ENCODE data around the gene SLCO2A1.

SLCO2A1 gene

DNA sequence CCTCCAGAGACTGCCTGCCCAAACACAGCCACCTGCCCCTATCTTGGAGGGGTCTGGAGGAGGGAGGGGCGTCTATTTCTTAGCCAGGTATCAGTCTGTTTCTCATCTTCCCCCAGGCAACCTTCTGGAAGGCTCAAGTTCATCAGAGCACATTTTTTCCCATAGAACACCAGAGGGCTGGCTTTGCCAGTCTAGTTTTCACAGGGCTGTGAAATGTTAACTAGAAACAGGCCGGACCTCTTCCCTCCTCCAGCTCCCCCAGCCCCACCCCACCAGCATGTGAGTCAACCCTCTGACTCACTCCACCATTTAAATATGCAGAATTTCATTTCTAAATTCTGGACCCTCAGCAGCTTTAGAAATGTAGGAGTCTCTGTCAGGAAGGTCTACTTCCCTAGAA is 66.9 kb downstream of the SLCO2A1 start:
- H4K20me1 ChIP-seq, result no peaks in the 10 kb centered on the region
- peak overlapping the region in 4 of 11 experiments; percentile 26 to 64 (median 48); a peak in 7 of 22 replicates for H3K4me2 ChIP-seq
- TF ChIP-seq Cebpa-rat (IDR thresholded peaks at IDR 0.05), result no peak
- H3K27me3 ChIP-seq, result no peaks in the 10 kb centered on the region
- H3K4me3 ChIP-seq, result no peak overlapping the region
- no peak overlapping the region for H3K27ac ChIP-seq
- H3K4me1 ChIP-seq, result peaks cover 30 to 46% (median 32%) of the 10 kb centered on the region in 10 experiments
- H3K9ac ChIP-seq, result no peak overlapping the region
- no peaks in the 10 kb centered on the region; a peak in 1 of 22 replicates for H3K9me3 ChIP-seq (replicated peaks in 1 of 11)
- H3K36me3 ChIP-seq, result no peaks in the 10 kb centered on the region

- no peak for TF ChIP-seq Cebpa-rat (IDR thresholded peaks at IDR 0.05)
- H3K27ac ChIP-seq, result no peak overlapping the region
- H3K4me3 ChIP-seq, result no peak overlapping the region
These were observed 71.5 kb downstream of the SLCO2A1 start for GRCh38 chr3:133958071-133958805.

GRCh38 chr3:133956982-133957381 is 72.7 kb downstream of the SLCO2A1 start:
- peaks cover 0 to 4% (median 0%) of the 10 kb centered on the region in 11 experiments; a peak in 1 of 22 replicates for H3K9me3 ChIP-seq (replicated peaks in 1 of 11)
- no peaks in the 10 kb centered on the region for H3K36me3 ChIP-seq
- H3K9ac ChIP-seq, result no peak overlapping the region
- H3K27ac ChIP-seq, result no peak overlapping the region
- TF ChIP-seq Cebpa-rat (IDR thresholded peaks at IDR 0.05), result no peak
- H3K27me3 ChIP-seq, result no peaks in the 10 kb centered on the region
- no peak overlapping the region for H3K4me3 ChIP-seq
- no peak overlapping the region for H3K4me2 ChIP-seq
- no peaks in the 10 kb centered on the region for H3K4me1 ChIP-seq
- H4K20me1 ChIP-seq, result no peaks in the 10 kb centered on the region

More at GRCh38 chr3:133958071-133958805, 71.5 kb downstream of the SLCO2A1 start:
- H4K20me1 ChIP-seq, result no peaks in the 10 kb centered on the region
- H3K9me3 ChIP-seq (replicated peaks in 1 of 11), result no peaks in the 10 kb centered on the region
- no peaks in the 10 kb centered on the region for H3K27me3 ChIP-seq
- no peak overlapping the region for H3K9ac ChIP-seq
- peaks cover 0 to 10% (median 0%) of the 10 kb centered on the region in 10 experiments; a peak in 7 of 20 replicates for H3K4me1 ChIP-seq
- no peaks in the 10 kb centered on the region for H3K36me3 ChIP-seq
- H3K4me2 ChIP-seq, result no peak overlapping the region

GRCh38 chr3:133956353-133956752 is 73.4 kb downstream of the SLCO2A1 start:
- no peak for TF ChIP-seq Cebpa-rat (IDR thresholded peaks at IDR 0.05)
- Histone ChIP-seq H3K27ac (no peak overlapping the region), H4K20me1 (no peaks in the 10 kb centered on the region), H3K9ac (no peak overlapping the region), H3K4me1 (no peaks in the 10 kb centered on the region), H3K4me2 (no peak overlapping the region), H3K27me3 (no peaks in the 10 kb centered on the region), H3K9me3 (replicated peaks in 1 of 11) (peaks cover 0 to 6% (median 0%) of the 10 kb centered on the region in 11 experiments; a peak in 1 of 22 replicates), H3K4me3 (no peak overlapping the region), H3K36me3 (no peaks in the 10 kb centered on the region)

GRCh38 chr3:133955892-133956291 is 73.8 kb downstream of the SLCO2A1 start:
- H3K4me1 ChIP-seq, result no peaks in the 10 kb centered on the region
- no peaks in the 10 kb centered on the region for H3K27me3 ChIP-seq
- no peak overlapping the region for H3K4me3 ChIP-seq
- peaks cover 0 to 6% (median 0%) of the 10 kb centered on the region in 11 experiments; a peak in 1 of 22 replicates for H3K9me3 ChIP-seq (replicated peaks in 1 of 11)
- H3K36me3 ChIP-seq, result no peaks in the 10 kb centered on the region
- no peak overlapping the region for H3K9ac ChIP-seq
- no peak for TF ChIP-seq Cebpa-rat (IDR thresholded peaks at IDR 0.05)
- H3K27ac ChIP-seq, result no peak overlapping the region
- H4K20me1 ChIP-seq, result no peaks in the 10 kb centered on the region
- H3K4me2 ChIP-seq, result no peak overlapping the region

- TF ChIP-seq Cebpa-rat (IDR thresholded peaks at IDR 0.05), result no peak
- H3K27me3 ChIP-seq, result no peaks in the 10 kb centered on the region
These were observed 74.9 kb downstream of the SLCO2A1 start for GRCh38 chr3:133954717-133955360.

GRCh38 chr3:133953297-133953696 is 76.4 kb downstream of the SLCO2A1 start:
- TF ChIP-seq Cebpa-rat (IDR thresholded peaks at IDR 0.05), result no peak
- no peak overlapping the region for H3K27ac ChIP-seq
- no peaks in the 10 kb centered on the region for H4K20me1 ChIP-seq
- peaks cover 0 to under 1% (median 0%) of the 10 kb centered on the region in 10 experiments; a peak in 5 of 20 replicates for H3K4me1 ChIP-seq
- no peaks in the 10 kb centered on the region for H3K27me3 ChIP-seq
- H3K9ac ChIP-seq, result no peak overlapping the region
- H3K9me3 ChIP-seq (replicated peaks in 1 of 11), result peaks cover 0 to 6% (median 0%) of the 10 kb centered on the region in 11 experiments; a peak in 1 of 22 replicates
- no peaks in the 10 kb centered on the region for H3K36me3 ChIP-seq
- H3K4me3 ChIP-seq, result no peak overlapping the region
- no peak overlapping the region for H3K4me2 ChIP-seq

More at GRCh38 chr3:133954717-133955360, 74.9 kb downstream of the SLCO2A1 start:
- Histone ChIP-seq H4K20me1 (no peaks in the 10 kb centered on the region), H3K4me2 (no peak overlapping the region), H3K36me3 (no peaks in the 10 kb centered on the region), H3K4me1 (no peaks in the 10 kb centered on the region), H3K4me3 (no peak overlapping the region), H3K9ac (no peak overlapping the region), H3K9me3 (replicated peaks in 1 of 11) (peaks cover 0 to 6% (median 0%) of the 10 kb centered on the region in 11 experiments; a peak in 1 of 22 replicates), H3K27ac (no peak overlapping the region)

- Histone ChIP-seq H3K36me3 (no peaks in the 10 kb centered on the region), H3K27me3 (no peaks in the 10 kb centered on the region), H3K4me3 (no peak overlapping the region), H3K4me1 (peaks cover 0 to 37% (median 31%) of the 10 kb centered on the region in 10 experiments; a peak in 17 of 20 replicates), H3K9me3 (replicated peaks in 1 of 11) (peaks cover 0 to 6% (median 0%) of the 10 kb centered on the region in 11 experiments; a peak in 1 of 22 replicates), H3K27ac (no peak overlapping the region), H4K20me1 (no peaks in the 10 kb centered on the region), H3K4me2 (no peak overlapping the region), H3K9ac (no peak overlapping the region)
- no peak for TF ChIP-seq Cebpa-rat (IDR thresholded peaks at IDR 0.05)
These were observed 80.3 kb downstream of the SLCO2A1 start for GRCh38 chr3:133949438-133949837.

GRCh38 chr3:133948996-133949395 is 80.7 kb downstream of the SLCO2A1 start:
- H3K36me3 ChIP-seq, result no peaks in the 10 kb centered on the region
- peaks cover under 1 to 42% (median 33%) of the 10 kb centered on the region in 10 experiments for H3K4me1 ChIP-seq
- peaks cover 0 to 6% (median 0%) of the 10 kb centered on the region in 11 experiments; a peak in 1 of 22 replicates for H3K9me3 ChIP-seq (replicated peaks in 1 of 11)
- no peak overlapping the region for H3K27ac ChIP-seq
- TF ChIP-seq Cebpa-rat (IDR thresholded peaks at IDR 0.05), result no peak
- no peak overlapping the region for H3K9ac ChIP-seq
- no peak overlapping the region for H3K4me3 ChIP-seq
- no peak overlapping the region for H3K4me2 ChIP-seq
- H3K27me3 ChIP-seq, result no peaks in the 10 kb centered on the region
- no peaks in the 10 kb centered on the region for H4K20me1 ChIP-seq
